HG02588 (cell line): Measurements from ENCODE around the gene GPR160.
"Not testable (repeated sequence)": the region's sequence is repeated elsewhere in the genome, so short reads cannot be mapped to it uniquely, and the experiment has no call there.

ENCODE experiments used
- ATAC-seq: cut with Tn5 transposase; IDR thresholded peaks from one replicate; pipeline ENCODE4 v1.9.1; 2021; ENCODE audit warnings: mild to moderate bottlenecking, moderate library complexity; ENCODE audit not compliant: unreplicated experiment

GPR160 gene

DNA sequence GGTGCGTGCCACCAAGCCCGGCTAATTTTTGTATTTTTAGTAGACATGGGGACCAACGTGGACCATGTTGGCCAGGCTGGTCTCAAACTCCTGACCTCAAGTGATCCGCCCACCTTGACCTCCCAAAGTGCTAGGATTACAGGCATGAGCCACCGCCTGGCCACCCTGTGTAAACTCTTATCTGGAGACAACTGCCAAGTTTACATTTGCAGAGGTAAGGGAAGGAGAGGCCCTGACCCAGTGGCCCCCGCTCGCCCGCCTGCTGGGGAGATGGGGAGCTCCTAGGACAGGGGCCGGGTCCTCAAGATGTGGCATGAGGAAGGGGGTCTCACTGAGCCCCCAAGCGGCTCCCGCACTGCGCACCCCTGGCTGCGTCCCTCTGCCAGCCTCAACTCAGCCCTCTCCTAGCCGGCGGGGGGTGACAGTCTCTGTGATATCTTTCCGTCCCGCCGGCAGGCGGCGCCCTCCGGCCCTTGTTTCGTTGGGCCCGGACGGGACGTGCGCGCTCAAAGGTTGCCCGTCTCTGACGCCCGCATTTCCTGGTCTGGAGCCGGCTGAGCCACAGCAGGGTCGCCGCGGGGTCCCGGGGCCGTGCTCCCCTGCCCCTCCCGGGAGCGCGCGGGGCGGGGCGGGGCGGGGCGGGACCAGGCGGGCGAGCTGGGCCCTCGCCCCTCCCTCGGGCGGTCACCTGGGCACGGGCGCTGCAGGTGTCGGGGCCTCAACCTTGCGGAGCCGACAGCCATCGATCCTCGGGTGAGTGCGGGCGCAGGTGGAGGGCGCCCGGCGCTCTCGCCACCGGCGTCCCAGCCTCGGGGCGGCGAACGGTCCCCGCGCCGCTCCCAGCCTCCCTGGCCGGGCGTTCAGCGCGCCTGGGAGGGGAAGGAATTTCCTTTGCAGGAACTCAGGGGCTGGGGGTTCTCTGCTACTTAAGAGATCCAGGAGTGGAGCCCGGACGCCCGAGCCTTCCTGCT is at the start of gene GPR160:
Gene GPR160, plus strand, starts transcription at position 533 of the 971 bp plus-strand sequence. CDS start 45,978 bp downstream, outside the sequence.
- ATAC-seq: peak; percentile 84

- ATAC-seq: no peak
These were observed 47.4 kb upstream of the GPR160 start for GRCh38 chr3:169990431-169990830.

DNA sequence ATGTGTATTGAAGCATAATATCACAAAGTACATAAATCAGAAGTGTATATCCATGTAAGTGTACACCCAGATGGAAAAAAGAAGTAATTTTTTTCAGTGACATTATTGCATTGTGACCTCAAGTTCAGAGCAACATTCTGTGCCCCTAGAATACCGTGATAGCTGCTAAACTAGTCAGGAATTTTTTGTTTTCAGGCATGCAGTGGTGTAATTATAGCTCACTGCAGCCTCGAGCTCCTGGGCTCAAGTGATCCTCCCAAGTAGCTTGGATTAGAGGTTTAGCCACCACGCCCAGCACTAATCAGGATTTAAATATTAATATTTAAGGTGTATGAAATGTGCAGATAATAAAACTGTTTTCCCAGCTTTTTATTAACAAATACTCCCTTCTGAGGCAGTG is 45.6 kb upstream of the GPR160 start:
- ATAC-seq: no peak

DNA sequence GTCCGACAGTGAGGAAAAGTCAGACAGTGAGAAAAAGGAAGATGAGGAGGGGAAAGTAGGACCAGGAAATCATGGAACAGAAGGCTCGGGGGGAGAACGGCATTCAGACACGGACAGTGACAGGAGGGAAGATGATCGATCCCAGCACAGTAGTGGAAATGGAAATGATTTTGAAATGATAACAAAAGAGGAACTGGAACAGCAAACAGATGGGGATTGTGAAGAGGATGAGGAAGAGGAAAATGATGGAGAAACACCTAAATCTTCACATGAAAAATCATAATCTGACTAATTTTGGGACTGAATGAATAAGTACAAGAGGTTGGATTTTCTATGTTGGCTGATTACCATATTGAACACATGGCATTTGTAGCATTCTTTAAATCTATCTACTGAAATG is 45.0 kb upstream of the GPR160 start:
- ATAC-seq: no peak

DNA sequence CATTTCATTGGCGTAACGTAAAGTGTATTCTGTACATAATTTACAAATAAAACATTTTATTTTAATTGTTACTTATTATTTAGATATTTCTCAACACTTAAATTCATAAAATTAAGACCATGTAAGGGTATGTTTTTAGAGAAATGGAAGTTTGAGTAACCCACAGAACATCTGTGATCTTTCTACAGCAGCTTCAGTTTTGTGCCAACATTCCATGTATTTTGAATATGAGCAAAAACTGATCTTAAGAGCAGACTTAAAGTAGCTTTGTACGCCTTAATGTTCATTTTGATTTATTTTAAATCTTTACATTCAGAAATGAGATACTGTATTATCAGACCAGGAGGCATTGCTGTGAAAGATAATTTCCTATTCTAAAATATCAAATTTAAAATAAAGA is 44.0 kb upstream of the GPR160 start:
- ATAC-seq: no peak

- ATAC-seq: no peak
These were observed 41.7 kb upstream of the GPR160 start for GRCh38 chr3:169996063-169996462.

- peak; percentile 44 for ATAC-seq
These were observed 39.1 kb upstream of the GPR160 start for GRCh38 chr3:169998668-169999131.

GRCh38 chr3:169999433-169999832 is 38.4 kb upstream of the GPR160 start:
- ATAC-seq: peak; percentile 86

GRCh38 chr3:170000051-170000450 is 37.7 kb upstream of the GPR160 start:
- no peak for ATAC-seq

- no peak for ATAC-seq
These were observed 35.6 kb upstream of the GPR160 start for GRCh38 chr3:170002231-170002630.

DNA sequence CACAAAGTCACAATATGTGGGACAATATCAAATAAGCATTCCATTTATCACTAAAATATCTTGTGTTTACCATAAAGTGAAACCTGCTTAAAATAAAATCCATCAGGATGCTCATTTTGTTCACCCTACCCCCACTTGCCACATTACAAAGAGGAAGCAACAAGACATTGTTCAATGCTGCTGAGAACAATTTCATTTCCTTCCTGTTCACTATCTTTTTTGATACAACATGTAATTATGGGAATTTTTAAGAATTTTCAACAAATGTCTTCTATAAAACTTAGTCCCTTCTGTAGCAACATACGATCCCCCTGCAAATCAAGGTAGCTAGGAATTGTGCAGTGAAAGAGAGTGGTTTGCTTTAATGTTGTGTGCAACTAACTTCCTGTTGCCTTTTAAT is 34.9 kb upstream of the GPR160 start:
- no peak for ATAC-seq

- no peak for ATAC-seq
These were observed 33.9 kb upstream of the GPR160 start for GRCh38 chr3:170003881-170004356.

GRCh38 chr3:170007031-170007663 is 30.6 kb upstream of the GPR160 start:
- ATAC-seq: peak; percentile 79

GRCh38 chr3:170010498-170010897 is 27.3 kb upstream of the GPR160 start:
- no peak for ATAC-seq

GRCh38 chr3:170012683-170013400 is 25.0 kb upstream of the GPR160 start:
- ATAC-seq: no peak

GRCh38 chr3:170016057-170016456 is 21.7 kb upstream of the GPR160 start:
- ATAC-seq: no peak

GRCh38 chr3:170019306-170019705 is 18.5 kb upstream of the GPR160 start:
- not testable (repeated sequence) for ATAC-seq

DNA sequence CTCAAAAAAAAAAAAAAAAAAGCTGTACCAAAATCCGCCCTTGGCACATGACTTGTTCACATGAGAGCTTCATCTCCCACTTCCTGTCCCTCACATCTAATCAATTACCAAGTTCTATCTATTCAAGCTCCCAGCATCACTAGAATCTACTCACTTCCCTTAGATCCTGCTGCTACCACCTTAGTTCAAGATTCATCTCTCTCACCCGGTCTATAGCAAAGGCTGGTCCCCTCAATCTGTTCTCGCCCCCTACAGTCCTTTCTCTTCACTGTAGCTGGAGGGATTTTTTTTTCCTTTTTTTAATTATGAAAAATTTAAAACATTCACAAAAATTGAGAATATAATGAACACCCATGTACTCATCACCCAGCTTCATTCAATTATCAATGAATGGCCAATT is 16.7 kb upstream of the GPR160 start:
- ATAC-seq: no peak

DNA sequence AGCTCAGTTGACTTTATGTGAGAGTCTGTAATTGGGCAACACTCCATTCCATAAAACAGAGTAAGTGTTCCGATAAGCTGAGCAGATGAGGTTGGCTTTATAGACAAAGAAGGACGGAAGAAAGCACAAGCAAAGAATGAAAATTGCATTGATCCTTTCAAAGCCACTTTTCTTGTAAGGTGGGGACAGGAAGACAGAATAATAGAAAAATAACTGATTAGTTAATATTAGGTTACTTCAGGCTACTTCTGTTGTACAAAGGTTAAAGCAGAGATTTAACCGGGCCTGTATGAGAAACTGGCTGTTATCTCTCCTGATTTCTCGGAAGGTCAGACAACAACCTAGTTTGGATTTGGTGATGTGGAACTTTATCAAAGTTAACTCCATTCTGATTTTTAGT is 15.5 kb upstream of the GPR160 start:
- ATAC-seq: no peak

GRCh38 chr3:170023165-170023564 is 14.6 kb upstream of the GPR160 start:
- no peak for ATAC-seq

DNA sequence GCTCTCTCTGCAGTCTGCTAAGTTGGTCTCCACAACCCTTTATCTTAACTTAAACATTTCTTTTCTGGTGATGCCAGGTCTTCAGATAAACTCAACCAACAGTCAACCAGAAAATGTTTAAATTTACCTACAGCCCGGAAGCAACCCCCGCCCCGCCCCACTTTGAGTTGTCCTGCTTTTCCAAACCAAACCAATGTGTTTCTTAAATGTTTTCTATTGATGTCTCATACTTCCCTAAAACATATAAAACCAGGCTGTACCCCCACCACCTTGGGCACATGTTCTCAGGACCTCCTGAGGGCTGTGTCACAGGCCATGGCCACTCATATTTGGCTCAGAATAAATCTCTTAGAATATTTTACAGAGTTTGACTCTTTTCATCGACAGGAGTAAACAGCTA is 13.2 kb upstream of the GPR160 start:
- ATAC-seq: no peak
